HEK293 (cell line): ENCODE data around the gene P2RY11.

Experiments used
- BCL11B ChIP-seq: fragments of 450-650 bp; formaldehyde crosslinking; IDR thresholded peaks from 2 replicates; pipeline ENCODE4 v1.5.1; 2016; ENCODE audit warnings: low read depth, missing biosample characterization, missing genetic modification characterization
- GLI4 ChIP-seq: fragments of 450-650 bp; formaldehyde crosslinking; IDR thresholded peaks from 2 replicates; pipeline ENCODE4 v1.5.1; 2016; ENCODE audit warnings: missing biosample characterization, missing genetic modification characterization
- GLIS2 ChIP-seq: fragments of 450-650 bp; formaldehyde crosslinking; IDR thresholded peaks from 2 replicates; pipeline ENCODE4 v1.5.1; 2016; ENCODE audit warnings: missing biosample characterization, missing genetic modification characterization
- HOXC10 ChIP-seq: sonication (generic); formaldehyde crosslinking; IDR thresholded peaks from 2 replicates; pipeline ENCODE4 v1.8.1; 2023; ENCODE audit warnings: mild to moderate bottlenecking, missing genetic modification reagents
- KLF9 ChIP-seq: fragments of 450-650 bp; formaldehyde crosslinking; IDR thresholded peaks from 2 replicates; pipeline ENCODE4 v1.5.1; 2016; ENCODE audit warnings: missing biosample characterization, missing genetic modification characterization, low read depth
- RBAK ChIP-seq: fragments of 450-650 bp; formaldehyde crosslinking; IDR thresholded peaks from 2 replicates; pipeline ENCODE4 v1.5.1; 2016; ENCODE audit warnings: missing biosample characterization, missing genetic modification characterization
- REPIN1 ChIP-seq: fragments of 450-650 bp; formaldehyde crosslinking; IDR thresholded peaks from 2 replicates; pipeline ENCODE4 v1.5.1; 2017; ENCODE audit warnings: missing biosample characterization, missing genetic modification characterization, low read depth
- YY1 ChIP-seq: fragments of 450-650 bp; formaldehyde crosslinking; IDR thresholded peaks from 2 replicates; pipeline ENCODE4 v1.5.1; 2018; ENCODE audit warnings: missing biosample characterization, missing genetic modification characterization
- ZBTB48 ChIP-seq: fragments of 450-650 bp; formaldehyde crosslinking; IDR thresholded peaks from 2 replicates; pipeline ENCODE4 v1.5.1; 2016; ENCODE audit warnings: missing biosample characterization, missing genetic modification characterization
- ZBTB7A ChIP-seq: fragments of 450-650 bp; formaldehyde crosslinking; IDR thresholded peaks from 2 replicates; pipeline ENCODE4 v1.5.1; 2016; ENCODE audit warnings: low read depth, missing biosample characterization, missing genetic modification characterization
- ZFP37 ChIP-seq: fragments of 450-650 bp; formaldehyde crosslinking; IDR thresholded peaks from 2 replicates; pipeline ENCODE4 v1.5.1; 2016; ENCODE audit warnings: missing biosample characterization, missing genetic modification characterization
- ZFP69B ChIP-seq: fragments of 450-650 bp; formaldehyde crosslinking; IDR thresholded peaks from 2 replicates; pipeline ENCODE4 v1.5.1; 2016; ENCODE audit warnings: missing biosample characterization, missing genetic modification characterization
- ZNF10 ChIP-seq: fragments of 450-650 bp; formaldehyde crosslinking; IDR thresholded peaks from 2 replicates; pipeline ENCODE4 v1.5.1; 2017; ENCODE audit warnings: missing biosample characterization, missing genetic modification characterization
- ZNF157 ChIP-seq: fragments of 450-650 bp; formaldehyde crosslinking; IDR thresholded peaks from 2 replicates; pipeline ENCODE4 v1.5.1; 2016; ENCODE audit warnings: missing biosample characterization, missing genetic modification characterization
- ZNF169 ChIP-seq: fragments of 450-650 bp; formaldehyde crosslinking; IDR thresholded peaks from 2 replicates; pipeline ENCODE4 v1.5.1; 2016; ENCODE audit warnings: missing biosample characterization, missing genetic modification characterization
- ZNF214 ChIP-seq: fragments of 450-650 bp; formaldehyde crosslinking; IDR thresholded peaks from 2 replicates; pipeline ENCODE4 v1.5.1; 2017; ENCODE audit warnings: missing biosample characterization, mild to moderate bottlenecking, missing genetic modification characterization, borderline replicate concordance
- ZNF324 ChIP-seq: fragments of 450-650 bp; formaldehyde crosslinking; IDR thresholded peaks from 2 replicates; pipeline ENCODE4 v1.5.1; 2016; ENCODE audit warnings: missing biosample characterization, missing genetic modification characterization
- ZNF354C ChIP-seq: fragments of 450-650 bp; formaldehyde crosslinking; IDR thresholded peaks from 2 replicates; pipeline ENCODE4 v1.5.1; 2016; ENCODE audit warnings: missing biosample characterization, missing genetic modification characterization, low read depth, borderline replicate concordance
- ZNF473 ChIP-seq: fragments of 450-650 bp; formaldehyde crosslinking; IDR thresholded peaks from 2 replicates; pipeline ENCODE4 v1.5.1; 2017; ENCODE audit warnings: missing biosample characterization, missing genetic modification characterization
- ZNF48 ChIP-seq: fragments of 450-650 bp; formaldehyde crosslinking; IDR thresholded peaks from 2 replicates; pipeline ENCODE4 v1.5.1; 2016; ENCODE audit warnings: missing biosample characterization, missing genetic modification characterization
- ZNF560 ChIP-seq: fragments of 450-650 bp; formaldehyde crosslinking; IDR thresholded peaks from 2 replicates; pipeline ENCODE4 v1.5.1; 2017; ENCODE audit warnings: missing biosample characterization, missing genetic modification characterization, borderline replicate concordance
- ZNF629 ChIP-seq: fragments of 450-650 bp; formaldehyde crosslinking; IDR thresholded peaks from 2 replicates; pipeline ENCODE4 v1.5.1; 2017; ENCODE audit warnings: missing biosample characterization, missing genetic modification characterization
- ZNF658 ChIP-seq: fragments of 450-650 bp; formaldehyde crosslinking; IDR thresholded peaks from 2 replicates; pipeline ENCODE4; 2016; ENCODE audit warnings: missing biosample characterization, missing genetic modification characterization
- ZNF660 ChIP-seq: fragments of 450-650 bp; IDR thresholded peaks from 2 replicates; pipeline ENCODE4 v1.5.1; 2018; ENCODE audit warnings: missing biosample characterization, mild to moderate bottlenecking, missing genetic modification characterization
- ZNF707 ChIP-seq: fragments of 450-650 bp; formaldehyde crosslinking; IDR thresholded peaks from 2 replicates; pipeline ENCODE4 v1.5.1; 2016; ENCODE audit warnings: missing biosample characterization, missing genetic modification characterization
- ZNF747 ChIP-seq: fragments of 450-650 bp; formaldehyde crosslinking; IDR thresholded peaks from 2 replicates; pipeline ENCODE4 v1.5.1; 2016; ENCODE audit warnings: missing biosample characterization, missing genetic modification characterization
- ZNF791 ChIP-seq: fragments of 450-650 bp; formaldehyde crosslinking; IDR thresholded peaks from 2 replicates; pipeline ENCODE4 v1.5.1; 2016; ENCODE audit warnings: missing biosample characterization, missing genetic modification characterization
- ZNF837 ChIP-seq: fragments of 450-650 bp; formaldehyde crosslinking; IDR thresholded peaks from 2 replicates; pipeline ENCODE4 v1.5.1; 2016; ENCODE audit warnings: missing biosample characterization, missing genetic modification characterization
- TF ChIP-seq, protein P1 (sequence below): fragments of 450-650 bp; formaldehyde crosslinking; optimal IDR thresholded peaks from 2 replicates; pipeline ENCODE3; 2016; ENCODE audit warnings: missing biosample characterization, mild to moderate bottlenecking, missing genetic modification characterization
- TF ChIP-seq, protein P2 (sequence below): fragments of 450-650 bp; formaldehyde crosslinking; IDR thresholded peaks from 2 replicates; pipeline ENCODE4 v1.5.1; 2017; ENCODE audit warnings: missing biosample characterization, missing genetic modification characterization
- TF ChIP-seq, protein P3 (sequence below): fragments of 450-650 bp; formaldehyde crosslinking; IDR thresholded peaks from 2 replicates; pipeline ENCODE4 v1.5.1; 2016; ENCODE audit warnings: missing biosample characterization, missing genetic modification characterization
- TF ChIP-seq, protein P4 (sequence below): fragments of 450-650 bp; formaldehyde crosslinking; IDR thresholded peaks from 2 replicates; pipeline ENCODE4 v1.5.1; 2016; ENCODE audit warnings: missing biosample characterization, missing genetic modification characterization
- TF ChIP-seq, protein P5 (sequence below): fragments of 450-650 bp; formaldehyde crosslinking; IDR thresholded peaks from 2 replicates; pipeline ENCODE4 v1.5.1; 2016; ENCODE audit warnings: missing biosample characterization, missing genetic modification characterization

Gene P2RY11

DNA sequence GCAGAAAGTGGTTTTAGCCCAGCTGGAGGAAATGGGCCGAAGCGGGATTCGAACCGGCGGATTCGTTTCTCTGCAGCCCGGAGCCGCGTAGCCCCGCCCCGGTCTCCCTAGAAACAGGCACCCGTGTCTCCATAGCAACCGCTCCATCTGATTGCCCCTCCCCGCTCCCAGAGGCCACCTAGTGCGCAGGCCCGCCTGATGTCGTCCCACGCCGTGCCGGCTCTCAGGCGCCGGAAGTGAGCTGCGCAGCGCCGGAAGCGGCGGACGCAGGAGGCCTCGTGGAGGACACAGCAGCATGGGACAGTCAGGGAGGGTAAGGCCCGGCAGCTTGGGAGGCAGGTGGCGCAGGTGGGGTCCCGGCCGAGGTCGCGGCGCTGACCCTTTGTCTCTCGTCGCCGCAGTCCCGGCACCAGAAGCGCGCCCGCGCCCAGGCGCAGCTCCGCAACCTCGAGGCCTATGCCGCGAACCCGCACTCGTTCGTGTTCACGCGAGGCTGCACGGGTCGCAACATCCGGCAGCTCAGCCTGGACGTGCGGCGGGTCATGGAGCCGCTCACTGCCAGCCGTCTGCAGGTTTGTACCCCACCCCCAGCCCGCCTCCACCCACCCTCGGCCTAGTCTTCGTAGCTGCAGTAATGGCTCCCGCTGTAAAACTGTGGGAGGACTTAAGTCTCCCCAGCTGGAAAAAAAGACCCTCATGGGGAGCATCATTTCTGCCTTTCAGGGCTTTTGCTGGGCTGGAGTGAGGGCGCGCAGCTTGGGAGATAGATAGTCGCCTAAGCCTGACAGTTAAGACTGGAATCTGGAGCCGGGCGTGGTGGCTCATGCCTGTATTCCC lies 5.2 kb upstream of the P2RY11 start, which contains the start of gene PPAN (continued):
- TF ChIP-seq ZNF48 (tag by site-specific recombination) (no peak), ZBTB48 (tag by site-specific recombination) (no peak), ZNF214 (tag by site-specific recombination) (no peak), REPIN1 (tag by site-specific recombination) (0 out of 2 replicates have a peak, but pooled peaks have one; percentile 23), GLIS2 (tag by site-specific recombination) (peak; percentile 90), ZFP37 (tag by site-specific recombination) (no peak), ZNF747 (tag by site-specific recombination) (no peak), ZNF10 (no peak; the same call in 1 of the 2 replicates), ZNF324 (tag by site-specific recombination) (0 out of 2 replicates have a peak, but pooled peaks have one; percentile 53), ZBTB7A (no peak), ZNF707 (tag by site-specific recombination) (no peak), ZNF560 (tag by site-specific recombination) (no peak), ZNF169 (tag by site-specific recombination) (no peak), ZNF791 (tag by site-specific recombination) (no peak), ZNF629 (peak; percentile 73), BCL11B (tag by site-specific recombination) (no peak), ZNF473 (tag by site-specific recombination) (no peak), GLI4 (tag by site-specific recombination) (0 out of 2 replicates have a peak, but pooled peaks have one; percentile 47), ZNF837 (tag by site-specific recombination) (no peak), ZNF658 (no peak), ZNF157 (tag by site-specific recombination) (no peak), YY1 (peak; percentile 76), KLF9 (tag by site-specific recombination) (no peak), HOXC10 (CRISPR knock-in tag) (no peak), ZFP69B (tag by site-specific recombination) (no peak), RBAK (tag by site-specific recombination) (no peak), ZNF660 (tag by site-specific recombination) (no peak), ZNF354C (tag by site-specific recombination) (no peak)
- TF ChIP-seq, protein P1, sequence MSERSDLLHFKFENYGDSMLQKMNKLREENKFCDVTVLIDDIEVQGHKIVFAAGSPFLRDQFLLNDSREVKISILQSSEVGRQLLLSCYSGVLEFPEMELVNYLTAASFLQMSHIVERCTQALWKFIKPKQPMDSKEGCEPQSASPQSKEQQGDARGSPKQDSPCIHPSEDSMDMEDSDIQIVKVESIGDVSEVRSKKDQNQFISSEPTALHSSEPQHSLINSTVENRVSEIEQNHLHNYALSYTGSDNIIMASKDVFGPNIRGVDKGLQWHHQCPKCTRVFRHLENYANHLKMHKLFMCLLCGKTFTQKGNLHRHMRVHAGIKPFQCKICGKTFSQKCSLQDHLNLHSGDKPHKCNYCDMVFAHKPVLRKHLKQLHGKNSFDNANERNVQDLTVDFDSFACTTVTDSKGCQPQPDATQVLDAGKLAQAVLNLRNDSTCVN: peak; percentile 98
- TF ChIP-seq, protein P2, sequence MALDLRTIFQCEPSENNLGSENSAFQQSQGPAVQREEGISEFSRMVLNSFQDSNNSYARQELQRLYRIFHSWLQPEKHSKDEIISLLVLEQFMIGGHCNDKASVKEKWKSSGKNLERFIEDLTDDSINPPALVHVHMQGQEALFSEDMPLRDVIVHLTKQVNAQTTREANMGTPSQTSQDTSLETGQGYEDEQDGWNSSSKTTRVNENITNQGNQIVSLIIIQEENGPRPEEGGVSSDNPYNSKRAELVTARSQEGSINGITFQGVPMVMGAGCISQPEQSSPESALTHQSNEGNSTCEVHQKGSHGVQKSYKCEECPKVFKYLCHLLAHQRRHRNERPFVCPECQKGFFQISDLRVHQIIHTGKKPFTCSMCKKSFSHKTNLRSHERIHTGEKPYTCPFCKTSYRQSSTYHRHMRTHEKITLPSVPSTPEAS (tag by site-specific recombination): no peak
- TF ChIP-seq, protein P3, sequence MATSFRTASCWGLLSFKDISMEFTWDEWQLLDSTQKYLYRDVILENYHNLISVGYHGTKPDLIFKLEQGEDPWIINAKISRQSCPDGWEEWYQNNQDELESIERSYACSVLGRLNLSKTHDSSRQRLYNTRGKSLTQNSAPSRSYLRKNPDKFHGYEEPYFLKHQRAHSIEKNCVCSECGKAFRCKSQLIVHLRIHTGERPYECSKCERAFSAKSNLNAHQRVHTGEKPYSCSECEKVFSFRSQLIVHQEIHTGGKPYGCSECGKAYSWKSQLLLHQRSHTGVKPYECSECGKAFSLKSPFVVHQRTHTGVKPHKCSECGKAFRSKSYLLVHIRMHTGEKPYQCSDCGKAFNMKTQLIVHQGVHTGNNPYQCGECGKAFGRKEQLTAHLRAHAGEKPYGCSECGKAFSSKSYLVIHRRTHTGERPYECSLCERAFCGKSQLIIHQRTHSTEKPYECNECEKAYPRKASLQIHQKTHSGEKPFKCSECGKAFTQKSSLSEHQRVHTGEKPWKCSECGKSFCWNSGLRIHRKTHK (tag by site-specific recombination): no peak
- TF ChIP-seq, protein P4, sequence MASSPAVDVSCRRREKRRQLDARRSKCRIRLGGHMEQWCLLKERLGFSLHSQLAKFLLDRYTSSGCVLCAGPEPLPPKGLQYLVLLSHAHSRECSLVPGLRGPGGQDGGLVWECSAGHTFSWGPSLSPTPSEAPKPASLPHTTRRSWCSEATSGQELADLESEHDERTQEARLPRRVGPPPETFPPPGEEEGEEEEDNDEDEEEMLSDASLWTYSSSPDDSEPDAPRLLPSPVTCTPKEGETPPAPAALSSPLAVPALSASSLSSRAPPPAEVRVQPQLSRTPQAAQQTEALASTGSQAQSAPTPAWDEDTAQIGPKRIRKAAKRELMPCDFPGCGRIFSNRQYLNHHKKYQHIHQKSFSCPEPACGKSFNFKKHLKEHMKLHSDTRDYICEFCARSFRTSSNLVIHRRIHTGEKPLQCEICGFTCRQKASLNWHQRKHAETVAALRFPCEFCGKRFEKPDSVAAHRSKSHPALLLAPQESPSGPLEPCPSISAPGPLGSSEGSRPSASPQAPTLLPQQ (tag by site-specific recombination): peak; percentile 62; the same call in 1 of the 2 replicates
- TF ChIP-seq, protein P5, sequence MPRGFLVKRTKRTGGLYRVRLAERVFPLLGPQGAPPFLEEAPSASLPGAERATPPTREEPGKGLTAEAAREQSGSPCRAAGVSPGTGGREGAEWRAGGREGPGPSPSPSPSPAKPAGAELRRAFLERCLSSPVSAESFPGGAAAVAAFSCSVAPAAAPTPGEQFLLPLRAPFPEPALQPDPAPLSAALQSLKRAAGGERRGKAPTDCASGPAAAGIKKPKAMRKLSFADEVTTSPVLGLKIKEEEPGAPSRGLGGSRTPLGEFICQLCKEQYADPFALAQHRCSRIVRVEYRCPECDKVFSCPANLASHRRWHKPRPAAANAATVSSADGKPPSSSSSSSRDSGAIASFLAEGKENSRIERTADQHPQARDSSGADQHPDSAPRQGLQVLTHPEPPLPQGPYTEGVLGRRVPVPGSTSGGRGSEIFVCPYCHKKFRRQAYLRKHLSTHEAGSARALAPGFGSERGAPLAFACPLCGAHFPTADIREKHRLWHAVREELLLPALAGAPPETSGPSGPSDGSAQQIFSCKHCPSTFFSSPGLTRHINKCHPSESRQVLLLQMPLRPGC (tag by site-specific recombination): no peak
